ENCODE results near the gene KLK2.

DNA sequence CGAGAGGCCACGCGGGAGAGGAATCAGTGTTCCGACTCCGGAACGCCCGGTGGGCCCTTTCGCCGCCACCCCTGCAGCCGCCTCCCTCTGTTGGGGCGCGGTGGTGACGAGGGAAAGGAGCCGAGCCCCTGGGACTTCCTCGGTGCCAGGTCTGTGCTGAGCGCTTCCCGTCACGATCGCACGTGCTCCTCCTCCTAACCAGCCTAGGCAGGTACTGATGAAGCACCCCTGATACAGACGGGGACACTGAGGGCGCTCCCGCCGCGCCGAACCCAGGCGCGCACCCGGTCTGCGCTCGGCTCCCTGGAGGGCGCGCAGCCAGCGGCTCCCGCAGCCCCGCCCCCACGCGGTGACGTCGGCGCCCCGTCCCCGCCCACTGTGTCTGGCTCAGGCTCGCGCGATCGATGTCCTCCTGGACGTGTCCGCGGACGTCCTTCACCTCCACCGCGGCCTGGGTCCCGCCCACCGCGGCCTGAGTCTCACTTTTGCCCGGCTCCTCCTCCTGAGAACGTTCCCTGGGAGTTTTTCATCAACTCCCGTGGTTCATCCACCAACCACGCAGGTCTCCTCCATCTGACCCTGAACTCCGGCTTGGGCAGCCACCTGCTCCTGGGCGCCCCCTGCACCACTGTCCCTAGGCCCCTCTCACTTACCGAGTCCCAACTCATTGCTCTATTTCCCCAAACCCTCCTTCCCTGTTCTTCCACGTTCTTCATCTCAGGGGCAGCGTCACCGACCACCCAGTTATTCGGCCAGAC lies 37.3 kb upstream of the KLK2 start:
- TF ChIP-seq CTCF (IDR thresholded peaks at IDR 0.05) (peak in 1 of 4 experiments; percentile 7), POLR2A (IDR thresholded peaks at IDR 0.05) (peak; percentile 80), POLR2AphosphoS5 (IDR thresholded peaks at IDR 0.05) (peak; percentile 59)

All from prostate gland (tissue), 2 donors.